Lower lobe of right lung (tissue), 2 donors: ENCODE results near the gene MBD3. TPM values are rescaled to one million over a fixed set of nuclear protein-coding genes. Genes with fewer than 3 reads are reported as not detected.

Experiments used
- ATAC-seq, 2 donors: fragments of 200-7000 bp; cut with Tn5 transposase; one replicate each; pipeline ENCODE4 v1.9.1; 2020 to 2022; ENCODE audit warnings: mild to moderate bottlenecking in 2 of 2, moderate library complexity in 2 of 2
- DNase-seq: peaks from one replicate; pipeline ENCODE4 v3.0.0-alpha.2; 2020
- H3K27ac ChIP-seq: fragments of 200-600 bp; one replicate; pipeline ENCODE4 v1.8.0; 2022
- H3K27me3 ChIP-seq: fragments of 200-600 bp; one replicate; pipeline ENCODE4 v1.8.0; 2022; ENCODE audit warnings: low read depth
- H3K36me3 ChIP-seq: fragments of 200-600 bp; one replicate; pipeline ENCODE4 v1.8.0; 2022; ENCODE audit warnings: mild to moderate bottlenecking
- H3K4me1 ChIP-seq: fragments of 200-600 bp; one replicate; pipeline ENCODE4 v1.8.0; 2022
- H3K4me3 ChIP-seq: fragments of 200-600 bp; one replicate; pipeline ENCODE4 v1.8.0; 2022; ENCODE audit warnings: mild to moderate bottlenecking
- H3K9me3 ChIP-seq: fragments of 200-600 bp; one replicate; pipeline ENCODE4 v1.8.0; 2022
- CTCF ChIP-seq: fragments of 200-600 bp; IDR thresholded peaks from one replicate; pipeline ENCODE4 v1.8.0; 2022; ENCODE audit warnings: antibody characterized with exemption, mild to moderate bottlenecking
- intact Hi-C: fragments of 100-400 bp; cut with DNase I; formaldehyde crosslinking; loops from one replicate; pipeline ENCODE4 v1.11.0; 2022
- total RNA-seq: library from RNA; stranded (reverse); fragmentation: NEBNext Ultra II Directional; extraction: Animal tissue kit (Norgen Biotek cat#: 25700); gene quantifications from one replicate; pipeline ENCODE4 v1.2.1, GENCODE V29; 2021
- donor health status: DM: no; HTN: yes; CAD: no; lungs with severe emphysema.

Gene MBD3
- total RNA-seq, 1 donor from 2014 or later, result 68.1 TPM

DNA sequence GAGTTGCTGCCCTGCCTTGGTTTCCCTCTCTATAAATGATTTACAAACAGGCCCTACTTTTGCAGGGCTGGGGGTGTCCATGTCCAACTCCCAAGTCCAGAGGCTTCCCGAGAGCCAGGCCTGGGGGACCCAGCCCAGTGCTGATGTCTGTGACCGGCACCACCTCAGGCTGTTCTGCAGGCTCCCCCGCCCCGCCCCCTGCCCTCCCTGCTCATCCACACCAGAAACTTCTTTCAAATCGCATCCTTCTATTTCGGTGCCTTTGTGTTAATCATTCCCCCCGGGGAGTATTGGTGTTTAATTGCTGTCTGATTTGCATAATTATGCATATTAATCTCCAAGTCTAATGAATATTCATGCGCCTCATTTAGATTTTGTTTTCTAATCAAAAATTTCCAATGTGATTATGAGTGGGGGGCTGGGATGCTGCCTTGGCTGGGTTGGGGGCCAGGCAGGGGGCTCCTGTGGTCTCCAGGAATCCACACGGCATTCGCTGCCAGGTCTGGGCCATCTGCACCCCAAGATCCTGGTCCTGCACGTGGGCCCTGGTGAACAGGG is 40.7 kb upstream of the MBD3 start:
- Histone ChIP-seq H3K9me3 (no peaks in the 10 kb centered on the region), H3K36me3 (peaks cover 48% of the 10 kb centered on the region), H3K4me1 (no peaks in the 10 kb centered on the region), H3K4me3 (no peak overlapping the region), H3K27me3 (no peaks in the 10 kb centered on the region), H3K27ac (no peak overlapping the region)
- DNase-seq (no peak), ATAC-seq (no peak)
- TF ChIP-seq CTCF, result no peak
- intact Hi-C loops, result no loop called here

- Histone ChIP-seq H3K4me3 (no peak overlapping the region), H3K27ac (no peak overlapping the region), H3K36me3 (peaks cover 43% of the 10 kb centered on the region), H3K27me3 (no peaks in the 10 kb centered on the region), H3K4me1 (no peaks in the 10 kb centered on the region), H3K9me3 (no peaks in the 10 kb centered on the region)
- DNase-seq (no peak), ATAC-seq (no peak)
- TF ChIP-seq CTCF, result no peak
- intact Hi-C loops, result no loop called here
These were observed 40.0 kb upstream of the MBD3 start for GRCh38 chr19:1632462-1633268.

GRCh38 chr19:1631557-1632100 is 39.0 kb upstream of the MBD3 start:
- H3K27me3 ChIP-seq, result no peaks in the 10 kb centered on the region
- H3K4me1 ChIP-seq, result no peaks in the 10 kb centered on the region
- DNase-seq (no peak), ATAC-seq (peak in 1 of 2 donors; percentile 27)
- peaks cover 40% of the 10 kb centered on the region for H3K36me3 ChIP-seq
- no peaks in the 10 kb centered on the region for H3K9me3 ChIP-seq
- intact Hi-C loops, result no loop called here
- no peak for TF ChIP-seq CTCF
- no peak overlapping the region for H3K27ac ChIP-seq
- no peak overlapping the region for H3K4me3 ChIP-seq

DNA sequence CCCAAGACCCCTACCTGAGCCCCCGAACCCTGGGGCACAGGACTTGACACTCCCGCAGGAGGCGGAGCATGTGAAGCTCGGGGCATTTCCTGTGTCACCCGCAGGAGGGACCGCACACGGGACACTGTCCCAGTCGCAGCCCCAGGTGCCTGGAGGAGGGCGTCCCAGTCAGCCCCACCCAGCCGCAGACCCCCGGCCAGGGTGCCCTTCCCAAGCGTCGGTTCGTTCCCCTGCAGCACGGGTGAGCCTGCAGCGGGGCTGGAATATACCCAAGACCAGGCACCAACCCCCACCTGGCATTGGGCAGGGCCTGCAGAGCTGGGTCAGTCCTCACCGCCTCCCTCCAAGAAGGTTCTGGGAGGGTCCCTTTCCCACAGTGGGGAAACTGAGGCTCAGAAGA is 38.1 kb upstream of the MBD3 start:
- Histone ChIP-seq H3K36me3 (peaks cover 40% of the 10 kb centered on the region), H3K4me3 (no peak overlapping the region), H3K27ac (no peak overlapping the region), H3K27me3 (no peaks in the 10 kb centered on the region), H3K9me3 (no peaks in the 10 kb centered on the region), H3K4me1 (no peaks in the 10 kb centered on the region)
- DNase-seq, result no peak
- no peak for ATAC-seq
- no peak for TF ChIP-seq CTCF
- intact Hi-C loops, result no loop called here

- H3K4me1 ChIP-seq, result no peaks in the 10 kb centered on the region
- no peak for DNase-seq
- no peak for ATAC-seq
- intact Hi-C loops, result no loop called here
- no peaks in the 10 kb centered on the region for H3K27me3 ChIP-seq
- no peaks in the 10 kb centered on the region for H3K9me3 ChIP-seq
- TF ChIP-seq CTCF, result no peak
- H3K36me3 ChIP-seq, result peaks cover 42% of the 10 kb centered on the region
- H3K4me3 ChIP-seq, result no peak overlapping the region
- no peak overlapping the region for H3K27ac ChIP-seq
These were observed 37.3 kb upstream of the MBD3 start for GRCh38 chr19:1630012-1630411.
